HS-5 (cell line): ENCODE measurements around the gene CST4.
"Not testable (repeated sequence)": the region's sequence is repeated elsewhere in the genome, so short reads cannot be mapped to it uniquely, and the experiment has no call there.

Experiments used
- DNase-seq: peaks from one replicate; pipeline ENCODE4 v3.0.0-alpha.2; 2012; ENCODE audit warnings: low read depth

The CST4 gene

DNA sequence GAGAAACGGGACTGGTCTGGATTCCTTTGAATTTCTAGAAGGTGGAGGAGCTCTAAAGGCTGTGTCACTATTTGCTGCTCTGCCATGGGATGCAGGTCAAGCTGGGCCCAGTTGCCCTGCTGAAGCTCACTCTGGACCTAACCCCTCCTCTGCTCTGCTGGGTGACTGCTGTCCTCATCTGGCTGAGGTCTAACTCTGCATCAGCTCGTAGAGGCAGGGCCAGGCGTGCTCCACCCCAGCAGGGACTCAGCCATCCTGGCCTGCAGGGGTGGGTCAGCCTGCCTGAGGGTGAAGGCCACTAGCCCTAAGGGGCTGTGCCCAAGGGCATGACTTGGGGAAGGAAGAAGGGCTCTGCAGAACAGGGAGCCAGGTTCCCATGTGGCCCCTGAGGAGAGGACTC lies 852 bp downstream of the CST4 start:
- DNase-seq: no peak

DNA sequence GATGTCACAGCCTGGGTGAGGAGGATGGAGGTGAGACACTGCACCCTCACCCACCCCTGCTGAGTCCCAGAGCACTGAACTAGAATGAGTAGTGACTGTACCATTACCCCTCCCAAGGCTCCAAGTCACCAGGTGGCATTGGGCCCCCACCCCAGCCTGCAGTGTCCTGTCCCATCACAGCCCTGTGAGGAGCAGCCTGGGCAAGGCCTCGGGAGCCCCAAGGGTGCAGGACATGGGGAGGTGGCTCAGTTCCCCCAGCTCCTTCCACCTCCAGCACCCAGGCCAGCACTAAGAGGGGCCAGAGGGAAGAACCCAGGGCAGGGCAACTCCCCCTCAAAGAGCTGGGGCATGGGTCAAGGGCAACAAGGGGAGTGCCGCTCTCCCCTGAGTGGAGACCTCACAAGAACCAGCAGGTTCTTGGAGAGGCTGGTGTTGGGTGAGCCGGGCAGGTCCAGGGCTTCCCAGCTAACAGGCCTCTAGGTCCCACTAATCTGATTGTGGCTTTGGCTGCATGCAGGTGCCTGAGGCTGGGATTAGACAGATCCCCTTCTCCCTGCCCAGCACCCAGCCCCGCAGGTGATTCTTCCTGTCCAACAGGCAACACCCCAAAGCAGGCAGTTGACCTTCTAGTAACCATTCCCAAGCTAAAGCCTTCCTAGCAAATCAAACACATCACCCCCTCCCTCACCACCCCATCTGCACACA lies 2.6 kb downstream of the CST4 start:
- no peak for DNase-seq

DNA sequence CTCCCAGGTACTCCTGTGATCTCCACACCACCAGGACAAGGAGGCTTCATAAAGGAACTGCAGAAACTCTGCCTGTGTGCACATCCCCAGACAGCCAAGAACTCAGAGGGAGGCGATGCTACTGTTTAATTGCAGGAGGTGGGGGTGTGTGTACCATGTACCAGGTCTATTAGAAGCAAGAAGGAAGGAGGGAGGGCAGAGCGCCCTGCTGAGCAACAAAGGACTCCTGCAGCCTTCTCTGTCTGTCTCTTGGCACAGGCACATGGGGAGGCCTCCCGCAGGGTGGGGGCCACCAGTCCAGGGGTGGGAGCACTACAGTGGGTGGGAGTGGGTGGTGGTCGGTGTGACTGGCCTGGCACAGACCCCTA lies 3.3 kb downstream of the CST4 start:
- not testable (repeated sequence) for DNase-seq

DNA sequence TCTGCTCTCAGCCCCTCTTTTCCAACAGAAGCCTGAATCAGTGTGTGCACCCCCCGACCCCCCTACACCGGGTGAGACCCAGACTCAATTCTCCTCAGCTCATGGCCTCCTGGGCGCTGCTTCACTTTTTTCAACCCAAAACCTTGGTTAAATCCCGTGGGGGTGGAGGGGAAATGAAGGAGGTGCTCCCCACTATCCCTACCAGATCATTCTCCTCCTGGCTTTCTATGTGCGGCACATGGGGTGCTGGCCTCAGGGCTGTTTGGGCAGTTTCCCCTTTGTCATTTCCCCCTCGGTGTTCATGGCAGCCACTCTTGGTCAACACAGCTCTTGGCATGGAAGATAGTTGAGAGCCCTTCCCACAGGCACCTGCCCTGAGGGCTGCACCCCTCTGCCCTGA lies 4.6 kb downstream of the CST4 start:
- no peak for DNase-seq

DNA sequence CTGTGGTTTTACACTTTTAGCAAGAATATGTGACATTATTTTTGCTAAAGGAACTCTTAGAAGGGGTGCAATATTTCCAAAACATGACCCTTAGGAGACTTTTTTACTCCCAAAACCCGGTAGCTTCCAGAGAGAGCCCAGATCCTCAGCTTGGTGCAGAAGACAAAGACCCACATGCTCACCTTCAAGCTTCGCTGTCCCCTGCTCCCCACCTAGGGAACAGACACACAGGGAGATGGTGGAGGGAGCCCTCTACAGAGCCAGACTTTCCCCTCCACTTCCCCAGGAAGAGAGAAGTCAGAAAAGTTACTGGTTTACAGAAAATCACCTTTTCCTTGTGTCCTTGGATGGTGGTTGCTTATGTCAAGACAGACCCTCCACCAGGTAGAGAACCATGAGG lies 5.0 kb downstream of the CST4 start:
- no peak for DNase-seq

DNA sequence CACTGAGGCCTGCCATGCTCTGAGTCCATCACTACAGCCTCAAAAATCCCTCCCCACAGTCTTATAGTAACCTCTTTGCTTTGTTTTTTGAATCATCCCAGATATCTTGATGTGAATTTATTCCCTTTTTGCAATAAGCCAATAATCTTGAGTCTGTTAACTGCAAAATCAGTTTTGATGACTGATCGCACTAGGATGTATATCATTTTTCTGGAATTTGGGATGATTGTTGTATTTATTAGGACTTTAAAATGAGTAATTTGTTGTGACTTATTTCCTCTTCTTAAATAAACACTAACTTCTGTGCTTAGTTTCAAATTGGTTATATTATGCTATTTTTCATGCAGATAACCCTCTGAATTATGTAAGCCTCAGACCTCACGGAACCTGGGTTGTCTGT lies 5.6 kb downstream of the CST4 start:
- DNase-seq: no peak

DNA sequence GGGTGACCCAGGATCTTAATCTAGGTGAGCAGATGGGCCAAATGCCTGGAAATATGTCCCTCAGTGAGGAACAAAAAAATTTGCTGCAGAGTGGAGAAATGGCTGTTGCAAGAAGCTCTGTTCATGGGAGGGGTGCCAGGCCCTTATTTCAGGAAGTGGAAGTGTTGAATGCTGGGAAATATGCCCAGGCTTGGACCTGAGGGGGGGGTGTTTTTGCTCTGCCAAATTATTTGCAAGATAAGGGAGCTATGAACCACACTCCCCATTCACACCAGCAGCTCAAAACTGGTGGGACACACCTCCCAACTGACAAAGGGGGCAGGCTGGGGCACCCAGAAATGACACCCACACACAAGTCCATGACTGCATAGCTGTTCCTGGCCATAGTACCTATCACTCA lies 8.7 kb downstream of the CST4 start:
- no peak for DNase-seq

DNA sequence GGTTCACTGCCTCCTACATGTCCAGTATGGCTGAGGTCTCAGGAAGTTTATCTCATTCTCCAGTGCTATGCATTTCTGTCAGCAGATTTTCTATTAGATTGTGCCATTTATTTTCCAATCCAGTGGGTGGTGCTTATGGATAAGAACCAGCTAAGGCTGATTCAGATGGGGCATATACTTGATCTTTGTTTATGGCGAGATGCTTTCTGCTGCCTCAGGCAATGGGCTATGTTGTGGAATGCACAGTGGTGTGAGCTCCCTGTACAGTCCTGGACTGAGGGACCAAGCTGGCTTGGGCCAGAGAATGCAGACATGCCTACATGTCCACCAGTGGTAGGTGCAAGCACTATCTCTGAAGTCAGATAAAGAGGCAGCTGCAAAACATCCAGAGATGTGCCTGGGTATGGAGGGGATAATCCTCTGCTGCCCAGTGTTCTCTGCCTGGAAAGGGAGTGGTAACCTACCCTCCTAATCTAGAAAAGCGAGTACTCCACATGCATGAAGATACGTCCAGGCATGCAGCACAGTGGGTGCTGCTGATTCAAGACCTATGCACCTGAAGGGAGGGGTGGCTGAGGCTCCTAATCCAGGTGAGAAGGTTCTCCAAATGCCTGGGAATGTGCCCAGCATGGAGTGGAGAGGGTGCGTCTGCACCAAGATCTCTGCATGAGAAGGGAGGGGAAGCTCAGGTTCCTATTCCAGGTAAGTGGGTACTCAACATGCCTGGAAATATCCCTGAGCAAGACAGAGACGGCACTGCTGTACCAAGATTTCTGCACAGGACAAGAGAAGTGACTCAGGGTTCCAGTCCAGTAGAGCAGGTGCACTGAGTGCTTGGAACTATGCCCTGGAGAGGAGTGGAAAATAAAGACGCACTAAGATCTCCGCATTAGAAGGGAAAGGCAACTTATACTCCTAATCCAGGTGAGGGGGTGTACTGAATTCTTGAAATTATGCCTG lies 9.4 kb downstream of the CST4 start:
- no peak for DNase-seq

DNA sequence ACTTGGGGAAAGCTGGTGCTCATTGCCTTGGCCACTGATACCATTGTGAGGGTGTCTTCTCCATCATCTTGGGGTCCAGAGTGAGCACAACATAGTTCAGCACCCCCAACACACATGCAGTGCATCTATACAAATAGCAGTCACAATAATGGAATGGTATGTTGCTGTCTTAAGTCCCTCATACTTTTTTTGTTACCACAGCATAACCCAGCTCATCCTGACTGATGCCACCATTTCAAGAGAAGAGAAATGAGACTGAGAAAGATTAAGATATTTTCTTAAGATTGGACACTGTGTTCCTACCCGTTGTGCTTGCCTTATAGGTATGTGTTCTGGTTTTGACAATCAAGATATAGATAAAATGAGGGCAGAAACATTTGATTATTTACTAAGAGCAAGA lies 15.6 kb downstream of the CST4 start:
- DNase-seq: no peak

DNA sequence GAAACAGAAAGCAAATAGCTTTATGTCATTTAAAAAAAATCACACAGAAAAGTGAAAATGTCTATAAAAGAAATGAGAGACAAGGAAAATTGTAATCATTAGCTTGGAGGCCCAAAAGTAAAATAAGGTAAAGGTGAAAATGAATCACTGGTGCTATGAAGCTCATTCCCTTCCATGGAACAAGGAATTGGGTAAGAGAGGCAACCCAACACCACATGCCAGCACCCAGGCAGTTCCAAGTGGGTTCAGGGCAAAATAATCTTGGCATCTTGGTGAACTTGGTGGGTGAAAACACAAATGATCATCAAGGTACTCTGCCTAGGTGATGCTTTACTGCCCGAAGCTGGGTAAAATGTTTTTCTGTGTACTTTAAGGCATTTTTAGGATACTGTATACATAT lies 16.7 kb downstream of the CST4 start:
- no peak for DNase-seq

DNA sequence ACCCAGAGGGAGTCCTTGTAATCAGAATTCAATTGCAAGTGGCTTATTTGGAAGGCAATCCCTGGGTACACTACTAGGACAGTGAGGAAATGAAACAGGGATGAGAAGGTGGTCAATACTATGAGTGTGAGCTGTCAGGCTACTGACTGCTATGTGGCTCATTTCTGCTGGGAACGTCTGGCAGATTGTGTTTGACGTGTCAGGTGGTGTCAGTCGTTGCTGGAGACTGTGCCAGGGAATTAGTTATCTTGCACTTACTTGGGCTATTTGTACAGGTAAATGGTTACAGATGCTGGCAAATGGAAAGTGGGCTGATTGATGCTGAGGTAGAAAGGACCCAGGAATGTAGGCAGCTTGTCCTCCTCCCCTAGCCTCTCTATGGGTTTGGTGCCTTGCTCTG lies 17.4 kb downstream of the CST4 start:
- no peak for DNase-seq

DNA sequence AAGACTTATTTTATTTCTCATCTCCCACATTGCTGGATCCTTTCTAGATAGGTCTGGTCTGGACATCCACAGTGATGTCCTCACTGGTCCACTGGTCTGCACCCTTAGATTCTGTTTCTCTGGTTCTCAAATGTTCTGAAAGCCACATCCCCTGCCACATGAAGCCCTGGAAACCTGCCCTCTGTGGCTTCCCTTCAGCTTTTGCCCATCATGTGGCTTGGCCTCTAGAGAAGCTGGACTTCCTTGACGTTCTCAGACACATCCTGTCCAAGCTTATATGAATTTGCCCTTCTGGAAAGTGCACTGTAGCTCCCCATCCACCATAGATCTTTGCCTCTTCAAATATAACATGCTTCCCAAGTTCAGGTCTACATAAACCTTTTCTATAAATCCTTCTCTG lies 18.5 kb downstream of the CST4 start:
- no peak for DNase-seq

DNA sequence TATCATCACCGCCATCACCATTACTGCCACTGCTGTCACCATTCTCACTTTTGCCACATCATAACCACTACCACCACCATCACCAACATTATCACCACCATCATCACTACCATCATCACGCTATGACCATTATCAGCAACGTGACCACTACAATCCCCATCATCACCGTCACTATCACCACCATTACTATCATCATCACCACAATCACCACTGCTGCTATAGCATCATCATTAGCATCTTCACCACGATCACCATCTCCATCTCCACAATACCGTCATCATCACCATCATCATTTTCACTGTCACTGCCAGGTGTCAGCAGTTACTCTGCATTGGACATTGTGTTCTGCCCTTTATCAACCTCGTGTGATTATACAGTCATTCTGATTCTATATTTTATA lies 19.0 kb downstream of the CST4 start:
- DNase-seq: no peak

DNA sequence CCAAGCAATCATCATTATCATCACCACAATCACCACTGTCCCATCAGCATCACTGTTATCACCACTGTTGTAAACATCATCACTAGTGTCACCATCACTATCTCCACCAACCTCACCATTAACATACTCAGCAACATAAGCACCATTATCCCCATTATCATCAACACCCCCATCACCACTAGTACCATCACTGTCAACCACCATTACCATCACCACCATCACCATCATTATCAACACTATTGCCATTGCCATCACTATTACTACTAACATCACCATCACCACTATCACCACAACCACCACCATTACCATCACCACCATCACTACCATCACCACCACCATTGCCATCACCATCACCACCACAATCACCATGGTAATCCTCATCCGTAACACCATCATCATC lies 19.5 kb downstream of the CST4 start:
- no peak for DNase-seq

DNA sequence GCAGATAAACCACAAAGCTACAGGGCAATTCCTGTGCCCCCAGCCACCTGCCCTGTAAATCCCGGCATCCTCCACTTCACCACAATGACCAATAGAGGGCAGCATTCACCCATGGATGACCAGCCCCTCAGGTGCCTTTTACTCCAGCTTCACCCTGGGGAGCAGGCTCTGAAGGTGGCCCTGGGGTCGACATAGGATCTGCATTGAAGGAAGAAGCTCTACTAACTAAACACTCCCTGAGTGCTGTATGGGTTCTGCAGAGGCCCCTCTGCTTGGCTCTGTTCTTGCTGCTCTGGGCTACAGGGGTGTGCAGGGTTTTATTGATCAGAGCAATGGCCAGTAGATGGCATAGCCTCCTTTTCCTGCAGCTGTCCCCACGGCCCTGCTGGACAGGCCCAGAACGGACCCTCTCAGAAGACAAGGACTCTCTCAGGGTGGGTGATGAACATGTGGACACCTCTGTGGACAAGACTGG lies 20.3 kb downstream of the CST4 start:
- peak; percentile 24 for DNase-seq

DNA sequence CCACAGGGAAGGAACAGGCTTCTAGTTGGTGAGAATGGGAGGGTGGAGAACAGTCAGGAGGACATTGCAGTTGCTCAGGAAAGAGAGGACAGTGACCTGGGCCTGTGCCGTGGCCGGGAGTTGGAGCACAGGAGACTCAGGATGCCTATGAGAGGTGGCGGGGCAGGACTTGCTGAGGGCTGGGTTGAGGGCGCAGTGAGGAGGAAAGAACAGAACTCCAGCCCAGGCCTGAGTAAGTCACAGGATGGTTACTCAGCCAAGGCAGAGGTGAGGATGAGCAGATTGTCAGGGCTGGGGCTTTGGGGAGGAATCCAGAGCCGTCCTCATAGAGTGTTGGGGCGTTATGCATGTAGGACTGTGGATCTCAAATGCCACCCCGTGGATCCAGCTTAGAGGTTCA lies 21.2 kb downstream of the CST4 start:
- DNase-seq: no peak

DNA sequence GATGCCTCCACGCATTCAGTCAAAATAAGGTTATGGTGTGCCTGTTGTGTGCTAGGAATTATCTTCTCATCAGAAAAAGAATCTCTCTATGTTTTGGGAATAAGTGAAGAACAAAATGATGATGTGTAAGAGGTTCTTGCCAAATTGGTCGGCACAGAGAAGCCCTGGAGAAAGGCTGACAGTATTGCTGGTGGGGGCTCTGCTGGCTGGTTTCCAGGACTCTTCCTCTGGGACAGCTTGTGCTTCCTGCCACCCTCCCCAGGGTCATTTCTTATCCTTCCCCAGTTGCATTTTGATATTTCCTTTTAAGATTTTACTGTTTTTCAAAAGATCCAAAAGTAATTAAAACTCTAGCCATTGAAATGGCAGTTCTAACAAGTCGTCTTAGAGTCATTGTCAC lies 22.1 kb downstream of the CST4 start:
- DNase-seq: no peak

DNA sequence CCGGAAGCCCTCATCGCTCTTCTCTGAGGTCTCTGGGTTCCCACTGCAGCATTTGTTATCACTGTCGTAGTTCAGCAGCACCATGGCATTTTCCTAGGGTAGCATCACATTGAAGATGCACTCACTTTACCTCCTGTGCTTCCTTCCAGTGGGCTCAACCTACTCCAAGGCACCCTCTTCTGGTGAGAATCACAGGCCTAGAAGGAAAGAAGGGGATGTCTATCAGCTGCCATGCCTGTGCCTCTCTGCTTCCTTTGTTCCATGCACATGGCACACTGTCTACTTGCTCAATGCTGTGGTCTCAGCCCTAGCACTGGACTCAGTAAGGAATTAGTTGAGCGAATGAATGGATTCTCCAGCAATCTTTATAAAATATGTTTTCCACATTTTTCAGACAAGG lies 22.6 kb downstream of the CST4 start:
- no peak for DNase-seq

DNA sequence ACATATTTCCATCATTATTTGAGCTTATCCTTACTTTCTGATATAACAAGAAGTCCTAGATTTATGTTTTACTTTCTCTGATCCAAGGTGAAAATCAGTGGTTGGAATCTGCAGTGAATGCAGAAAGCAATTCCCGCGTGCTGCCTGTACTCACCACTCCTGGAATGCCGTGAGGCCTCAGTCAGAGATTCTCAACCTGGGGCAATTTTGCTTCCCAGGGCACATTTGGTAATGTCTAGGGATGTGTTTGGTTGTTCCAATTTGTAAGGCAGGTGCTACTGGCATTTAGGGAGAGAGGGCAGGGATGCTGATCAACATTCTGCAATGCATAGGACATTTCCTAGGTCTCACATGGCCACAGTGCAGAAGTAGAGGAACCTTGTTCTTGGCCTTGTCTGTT lies 23.9 kb downstream of the CST4 start:
- no peak for DNase-seq

DNA sequence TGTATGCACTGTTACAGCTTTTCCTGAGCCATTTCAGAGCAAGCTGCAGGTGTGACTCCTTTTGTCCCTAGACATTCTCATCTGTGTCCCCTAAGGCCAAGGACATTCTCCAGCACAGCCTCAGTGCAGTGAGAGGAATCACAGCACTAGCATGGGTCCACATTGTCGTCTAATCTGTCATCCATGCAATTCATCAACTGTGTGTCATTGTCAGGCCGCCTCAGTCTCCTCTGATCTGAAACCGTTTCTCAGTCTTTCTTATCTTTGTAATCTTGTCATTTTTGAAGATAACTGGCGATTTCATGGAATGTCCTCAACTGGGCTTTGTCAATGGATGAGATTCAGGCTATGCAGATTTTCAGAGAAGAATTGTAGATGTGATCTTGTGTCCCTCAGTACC lies 24.8 kb downstream of the CST4 start:
- DNase-seq: not testable (repeated sequence)

DNA sequence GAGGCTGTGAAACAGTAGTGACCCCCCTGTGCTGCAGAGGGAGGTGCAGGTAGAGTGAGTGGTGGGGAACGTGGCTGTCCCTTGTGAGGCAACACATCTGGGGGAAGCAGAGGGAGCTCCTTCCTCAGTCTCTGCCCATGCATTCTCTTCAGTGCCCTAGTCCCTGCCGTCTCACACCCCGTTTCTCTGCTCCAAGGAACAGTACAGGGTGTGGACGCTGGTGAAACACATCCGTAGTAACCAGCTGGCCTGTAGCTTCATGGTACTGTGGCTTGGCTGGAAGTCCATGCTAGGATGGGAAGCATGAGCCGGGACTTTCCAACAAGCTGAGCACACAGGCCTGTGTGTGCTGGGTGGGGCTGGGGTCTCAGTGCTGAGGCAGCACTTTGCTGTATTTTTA lies 25.7 kb downstream of the CST4 start:
- no peak for DNase-seq

DNA sequence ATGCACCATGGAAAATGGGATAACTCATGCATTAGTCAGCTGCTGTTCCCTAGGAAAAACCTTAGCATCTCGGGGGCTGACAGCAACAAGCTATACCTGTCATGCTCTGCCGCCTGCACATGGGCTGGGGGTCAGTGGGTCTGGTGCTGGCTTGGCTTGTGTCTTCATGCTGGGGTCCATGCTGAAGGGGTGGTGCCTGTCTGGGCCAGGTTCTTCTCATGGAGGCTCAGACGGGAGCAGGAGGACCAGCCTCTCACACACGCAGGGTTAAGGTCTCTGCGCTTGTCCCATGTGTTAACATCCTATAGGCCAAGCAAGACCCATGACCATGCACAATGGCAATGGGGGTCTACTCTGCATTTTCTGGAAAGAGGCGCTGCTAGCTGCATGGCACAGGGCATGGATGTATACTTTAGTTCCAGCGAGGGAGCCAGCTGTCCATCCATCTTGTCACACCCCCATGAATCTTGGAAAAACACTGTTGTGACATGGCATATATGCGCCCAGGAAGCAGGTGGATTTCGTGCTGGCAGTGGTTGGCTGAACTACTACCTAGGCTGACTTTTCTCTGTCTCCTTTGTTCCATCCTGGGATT lies 26.5 kb downstream of the CST4 start:
- no peak for DNase-seq

DNA sequence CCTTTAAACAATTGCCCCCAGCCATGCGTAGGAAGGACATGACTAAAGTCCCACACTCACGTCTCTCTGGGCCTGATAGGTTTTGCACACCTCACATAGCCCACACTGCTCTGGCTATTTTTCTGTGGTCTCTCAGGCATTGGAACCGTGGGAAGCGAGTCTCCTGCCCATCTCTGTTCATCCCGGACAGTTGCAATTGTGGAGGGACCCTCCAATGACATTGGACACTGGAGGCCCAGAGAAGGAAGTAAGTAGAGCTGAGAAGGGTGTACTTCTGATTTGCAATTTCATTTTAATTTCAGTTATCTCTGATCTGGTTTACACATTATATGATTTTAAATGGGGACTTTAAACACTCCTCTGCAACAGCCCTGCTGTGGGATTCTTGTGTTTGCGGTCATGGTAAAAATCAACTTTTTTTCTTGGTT lies 27.8 kb downstream of the CST4 start:
- no peak for DNase-seq
